CD14-positive monocyte (primary cell): ENCODE measurements around the gene MYCBP2. TPM values are rescaled to one million over a fixed set of nuclear protein-coding genes. Genes with fewer than 3 reads are reported as not detected.

ENCODE experiments used
- DNase-seq, 3 donors: peaks; one replicate each; pipeline ENCODE4 v3.0.0-alpha.2; 2011 to 2022
- H2AFZ ChIP-seq: 2 replicates; pipeline ENCODE4 v1.6.0; 2012; ENCODE audit warnings: mild to moderate bottlenecking, low read depth, low read length, inconsistent platforms; ENCODE audit not compliant: insufficient read depth, poor library complexity, severe bottlenecking
- H3K27ac ChIP-seq, 2 donors: 1 replicate in 1 of 2; 2 replicates in 1 of 2; pipeline ENCODE4 v1.5.1; 2012 to 2013; ENCODE audit warnings: low read length in 2 of 2, control low read depth in 1 of 2, inconsistent platforms in 1 of 2, low read depth in 1 of 2, mild to moderate bottlenecking in 1 of 2
- H3K27me3 ChIP-seq, 2 donors: one replicate each; pipeline versions ENCODE4 v1.6.0 to v1.6.1; 2011 to 2013; ENCODE audit warnings: low read length in 2 of 2; ENCODE audit not compliant: control insufficient read depth in 2 of 2, insufficient read depth in 2 of 2
- H3K36me3 ChIP-seq, 2 donors: replicated peaks in 1 of 2; 1 replicate in 1 of 2; 2 replicates in 1 of 2; pipeline versions ENCODE4 v1.5.1 to v1.6.1; 2012 to 2013; ENCODE audit warnings: low read length in 2 of 2, control low read depth in 1 of 2, inconsistent platforms in 1 of 2, mild to moderate bottlenecking in 1 of 2; ENCODE audit not compliant: insufficient read depth in 2 of 2, control insufficient read depth in 1 of 2
- H3K4me1 ChIP-seq, 2 donors: 1 replicate in 1 of 2; 2 replicates in 1 of 2; pipeline versions ENCODE4 v1.5.1 to v1.6.1; 2012 to 2013; ENCODE audit warnings: low read length in 2 of 2, control low read depth in 1 of 2, inconsistent platforms in 1 of 2, mild to moderate bottlenecking in 1 of 2, moderate library complexity in 1 of 2; ENCODE audit not compliant: insufficient read depth in 2 of 2, control insufficient read depth in 1 of 2
- H3K4me2 ChIP-seq: replicated peaks from 2 replicates; pipeline ENCODE3; 2012; ENCODE audit warnings: low read length, moderate library complexity, mild to moderate bottlenecking; ENCODE audit not compliant: poor library complexity, severe bottlenecking; ENCODE audit errors: extremely low read depth
- H3K4me3 ChIP-seq, 3 experiments: fragments of 200-600 bp in 1 of 3; sonication (generic) in 1 of 3; replicated peaks in 1 of 3; 1 replicate in 2 of 3; 2 replicates in 1 of 3; pipeline ENCODE4 v1.5.1; 2011 to 2013; ENCODE audit warnings: low read length in 3 of 3, mild to moderate bottlenecking in 3 of 3, control low read depth in 2 of 3, low read depth in 2 of 3, inconsistent platforms in 1 of 3, moderate library complexity in 1 of 3
- H3K79me2 ChIP-seq: 2 replicates; pipeline ENCODE4 v1.6.0; 2012; ENCODE audit warnings: mild to moderate bottlenecking, control low read depth, inconsistent platforms, low read length, moderate library complexity; ENCODE audit not compliant: insufficient read depth
- H3K9ac ChIP-seq: 2 replicates; pipeline ENCODE4 v1.6.0; 2017; ENCODE audit warnings: low read length, mild to moderate bottlenecking; ENCODE audit not compliant: insufficient read depth, poor library complexity, severe bottlenecking
- H3K9me3 ChIP-seq, 2 donors: replicated peaks in 1 of 2; 1 replicate in 1 of 2; 2 replicates in 1 of 2; pipeline versions ENCODE4 v1.5.1 to v1.6.1; 2012 to 2013; ENCODE audit warnings: low read length in 2 of 2, control low read depth in 1 of 2; ENCODE audit not compliant: control insufficient read depth in 1 of 2, insufficient read depth in 1 of 2
- H4K20me1 ChIP-seq: 2 replicates; pipeline ENCODE4 v1.6.0; 2012; ENCODE audit warnings: mild to moderate bottlenecking, low read length, control low read depth, moderate library complexity; ENCODE audit not compliant: insufficient read depth
- H3K27ac Mint-ChIP-seq, 7 donors: one replicate each; pipeline ENCODE4 v1.8.0; 2020; ENCODE audit warnings: mild to moderate bottlenecking in 7 of 7, mixed read lengths in 7 of 7, moderate library complexity in 6 of 7, inconsistent platforms in 2 of 7
- H3K27me3 Mint-ChIP-seq, 3 donors: one replicate each; pipeline ENCODE4 v1.8.0; 2021 to 2022; ENCODE audit warnings: low read depth in 3 of 3, mild to moderate bottlenecking in 3 of 3, mixed read lengths in 3 of 3, moderate library complexity in 3 of 3, inconsistent platforms in 1 of 3
- H3K36me3 Mint-ChIP-seq, 2 donors: one replicate each; pipeline ENCODE4 v1.8.0; 2020; ENCODE audit warnings: mixed read lengths in 2 of 2, inconsistent platforms in 1 of 2, mild to moderate bottlenecking in 1 of 2
- H3K4me1 Mint-ChIP-seq: one replicate; pipeline ENCODE4 v1.8.0; 2020; ENCODE audit warnings: mild to moderate bottlenecking, mixed read lengths
- H3K4me3 Mint-ChIP-seq, 2 donors: one replicate each; pipeline ENCODE4 v1.8.0; 2020; ENCODE audit warnings: mild to moderate bottlenecking in 2 of 2, mixed read lengths in 2 of 2, moderate library complexity in 1 of 2
- H3K9me3 Mint-ChIP-seq, 7 donors: one replicate each; pipeline ENCODE4 v1.8.0; 2020 to 2022; ENCODE audit warnings: mixed read lengths in 7 of 7, mild to moderate bottlenecking in 6 of 7, moderate library complexity in 6 of 7, inconsistent platforms in 2 of 7
- WGBS: methylation state at CpG from one replicate; pipeline ENCODE4 v1.1.5; 2013; ENCODE audit warnings: missing lambda C conversion rate; ENCODE audit not compliant: insufficient coverage; 5-methylcytosine and 5-hydroxymethylcytosine counted together
- intact Hi-C, 2 donors: fragments of 100-400 bp; cut with micrococcal nuclease; formaldehyde crosslinking; loops; one replicate each; pipeline versions ENCODE4 v1.15.0 to v1.15.1; 2023
- polyA plus RNA-seq, 3 donors: library from polyadenylated mRNA; depleted of rRNA in 1 of 3; unstranded in 2 of 3; stranded (reverse) in 1 of 3; fragments of 300-500 nt in 2 of 3; fragments of >200 nt in 1 of 3; fragmentation: Illumina TruSeq in 2 of 3; gene quantifications; 1 replicate in 2 of 3; 2 replicates in 1 of 3; pipeline ENCODE4 v1.2.3, GENCODE V29; 2012 to 2021
- TF ChIP-seq, protein P1 (sequence below): fragments of 200-600 bp; IDR thresholded peaks from one replicate; pipeline ENCODE4 v1.8.0; 2022; ENCODE audit warnings: antibody characterized with exemption, mild to moderate bottlenecking

The MYCBP2 gene
- polyA plus RNA-seq, 3 donors: 7.6 to 51.5 (median 14.4) TPM

GRCh38 chr13:77196052-77196618, 130.8 kb downstream of the MYCBP2 start:
- H3K79me2 ChIP-seq: no peaks in the 10 kb centered on the region
- Mint-ChIP-seq H3K27me3 (peaks cover 0 to 2% (median 0%) of the 10 kb centered on the region in 3 donors), H3K9me3 (no peaks in the 10 kb centered on the region), H3K4me1 (no peaks in the 10 kb centered on the region), H3K4me3 (no peak overlapping the region), H3K36me3 (peaks cover 43 to 51% of the 10 kb centered on the region in 2 donors), H3K27ac (no peak overlapping the region)
- no peak overlapping the region for H3K27ac ChIP-seq
- H4K20me1 ChIP-seq: peaks cover 10% of the 10 kb centered on the region
- TF ChIP-seq, protein P1, sequence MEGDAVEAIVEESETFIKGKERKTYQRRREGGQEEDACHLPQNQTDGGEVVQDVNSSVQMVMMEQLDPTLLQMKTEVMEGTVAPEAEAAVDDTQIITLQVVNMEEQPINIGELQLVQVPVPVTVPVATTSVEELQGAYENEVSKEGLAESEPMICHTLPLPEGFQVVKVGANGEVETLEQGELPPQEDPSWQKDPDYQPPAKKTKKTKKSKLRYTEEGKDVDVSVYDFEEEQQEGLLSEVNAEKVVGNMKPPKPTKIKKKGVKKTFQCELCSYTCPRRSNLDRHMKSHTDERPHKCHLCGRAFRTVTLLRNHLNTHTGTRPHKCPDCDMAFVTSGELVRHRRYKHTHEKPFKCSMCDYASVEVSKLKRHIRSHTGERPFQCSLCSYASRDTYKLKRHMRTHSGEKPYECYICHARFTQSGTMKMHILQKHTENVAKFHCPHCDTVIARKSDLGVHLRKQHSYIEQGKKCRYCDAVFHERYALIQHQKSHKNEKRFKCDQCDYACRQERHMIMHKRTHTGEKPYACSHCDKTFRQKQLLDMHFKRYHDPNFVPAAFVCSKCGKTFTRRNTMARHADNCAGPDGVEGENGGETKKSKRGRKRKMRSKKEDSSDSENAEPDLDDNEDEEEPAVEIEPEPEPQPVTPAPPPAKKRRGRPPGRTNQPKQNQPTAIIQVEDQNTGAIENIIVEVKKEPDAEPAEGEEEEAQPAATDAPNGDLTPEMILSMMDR: no peak
- H3K4me2 ChIP-seq: no peak overlapping the region
- H3K27me3 ChIP-seq: no peaks in the 10 kb centered on the region
- 95% methylated on average over 4 of the region's 4 CpGs for WGBS
- H3K9me3 ChIP-seq: no peaks in the 10 kb centered on the region
- no peak for DNase-seq
- H3K4me1 ChIP-seq: no peaks in the 10 kb centered on the region
- intact Hi-C loops: loop anchor here in 1 of 2 donors (10.0 kb wide), 1 partner anchor 61 kb away; no protein-coding TSS in a partner anchor
- no peak overlapping the region for H3K4me3 ChIP-seq
- H3K36me3 ChIP-seq: peaks cover 73 to 79% of the 10 kb centered on the region in 2 donors
- H3K9ac ChIP-seq: no peak overlapping the region
- H2AFZ ChIP-seq: no peak overlapping the region

DNA sequence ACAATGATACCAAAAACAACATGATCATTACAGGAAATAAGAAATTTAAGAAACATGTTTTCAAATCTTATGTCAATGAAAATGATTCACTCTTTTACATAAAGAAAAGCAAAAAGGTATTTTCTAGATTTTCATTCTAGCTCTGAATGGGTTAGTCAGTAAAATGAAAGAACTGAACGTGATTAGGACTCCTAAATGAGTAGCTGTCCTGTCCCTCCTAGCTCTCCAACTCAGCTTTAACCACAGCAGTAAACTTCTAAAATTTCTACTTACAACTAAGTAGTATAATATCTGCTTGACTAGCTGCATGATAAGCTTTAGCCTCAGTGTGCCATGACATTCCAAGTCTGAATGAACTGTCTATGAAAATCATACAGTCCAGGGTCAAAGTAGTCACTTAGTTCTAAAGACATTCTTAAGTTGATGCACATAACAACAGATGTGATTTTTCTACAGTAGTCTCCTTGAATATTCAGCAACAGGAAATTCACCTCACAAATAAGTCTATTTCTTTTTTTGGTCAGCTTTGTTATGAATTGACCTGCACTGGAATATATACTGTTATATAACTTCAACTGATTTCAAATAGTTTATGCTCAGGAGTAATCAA, 136.4 kb downstream of the MYCBP2 start:
- Histone ChIP-seq H3K4me3 (no peak overlapping the region), H3K36me3 (peaks cover 91 to 99% of the 10 kb centered on the region in 2 donors), H4K20me1 (no peaks in the 10 kb centered on the region), H3K79me2 (no peaks in the 10 kb centered on the region), H3K9me3 (no peaks in the 10 kb centered on the region), H3K4me1 (no peaks in the 10 kb centered on the region), H3K4me2 (no peak overlapping the region), H3K9ac (no peak overlapping the region), H3K27me3 (no peaks in the 10 kb centered on the region), H3K27ac (no peak overlapping the region), H2AFZ (no peak overlapping the region)
- no peak overlapping the region for H3K4me3 Mint-ChIP-seq
- DNase-seq: no peak
- H3K27me3 Mint-ChIP-seq: peaks cover 0 to 2% (median 0%) of the 10 kb centered on the region in 3 donors
- no peaks in the 10 kb centered on the region for H3K9me3 Mint-ChIP-seq
- peaks cover 62 to 71% of the 10 kb centered on the region in 2 donors for H3K36me3 Mint-ChIP-seq
- TF ChIP-seq, protein P1: no peak
- intact Hi-C loops: loop anchor here in 1 of 2 donors (10.0 kb wide), 1 partner anchor 56 kb away; no protein-coding TSS in a partner anchor
- H3K4me1 Mint-ChIP-seq: no peaks in the 10 kb centered on the region
- WGBS: no CpG with 5 or more reads among the region's 1 CpG
- H3K27ac Mint-ChIP-seq: no peak overlapping the region
